K562 (cell line): ENCODE measurements around the gene CLGN. TPM values are rescaled to one million over a fixed set of nuclear protein-coding genes. Genes with fewer than 3 reads are reported as not detected.

Experiments
- ATAC-seq: fragments of 200-7000 bp; cut with Tn5 transposase; 3 replicates; pipeline ENCODE4 v1.9.1; 2020; ENCODE audit warnings: moderate library complexity
- Bru-seq: library from RNA; stranded (reverse); fragments of 400-500 nt; gene quantifications from one replicate; lab custom pipeline; 2021; lab: Mats Ljungman, UMichigan
- BruChase-seq, 2 experiments: library from RNA; stranded (reverse); fragments of 400-500 nt; gene quantifications; one replicate each; lab custom pipeline; 2021; lab: Mats Ljungman, UMichigan
- BruUV-seq: library from RNA; stranded (reverse); fragments of 400-500 nt; replicated peaks from 2 replicates; lab custom pipeline; 2021; lab: Mats Ljungman, UMichigan
- CTCF ChIA-PET: fragments of 300-600 bp; formaldehyde crosslinking; extraction: SDS; loops from one replicate; lab custom pipeline; 2021; ENCODE audit warnings: low intra/inter-chr PET ratio; lab: Yijun Ruan, JAX
- POLR2A ChIA-PET: fragments of 300-600, 350-650 bp; sonication (Branson Sonifier 250); formaldehyde crosslinking; extraction: SDS; loops from one replicate; lab custom pipeline; 2021; ENCODE audit warnings: antibody characterized with exemption, inconsistent platforms; lab: Yijun Ruan, JAX
- DNase-seq, 4 experiments: peaks; one replicate each; pipeline versions ENCODE4 v3.0.0 to v3.0.0-alpha.2; 2011 to 2018; ENCODE audit warnings: low spot score in 3 of 4, mixed read lengths in 3 of 4; ENCODE audit errors: extremely low read depth in 1 of 4
- FAIRE-seq: peaks from 2 replicates; lab custom pipeline; 2011; peaks lifted over from hg19 to GRCh38; lab: Jason Lieb, UNC
- H2AFZ ChIP-seq: 2 replicates; pipeline ENCODE4 v1.6.0; 2011; ENCODE audit warnings: low read depth, low read length, control low read depth, inconsistent platforms
- H3K27ac ChIP-seq: fragments of 200-600 bp; 3 replicates; pipeline ENCODE4 v1.8.0; 2011; ENCODE audit warnings: low read depth, mild to moderate bottlenecking, control low read depth, inconsistent platforms, low read length, moderate library complexity, mixed read lengths; ENCODE audit errors: extremely low read depth
- H3K27me3 ChIP-seq, 2 experiments: fragments of 300-600 bp in 1 of 2; 2 replicates in 1 of 2; 3 replicates in 1 of 2; pipeline versions ENCODE4 v1.6.0 to v1.8.0; 2011; ENCODE audit warnings: inconsistent platforms in 2 of 2, low read length in 2 of 2, mild to moderate bottlenecking in 1 of 2, mixed read lengths in 1 of 2, moderate library complexity in 1 of 2; ENCODE audit not compliant: control insufficient read depth in 2 of 2, insufficient read depth in 2 of 2
- H3K36me3 ChIP-seq: fragments of 300-600 bp; 3 replicates; pipeline ENCODE4 v1.8.0; 2011; ENCODE audit warnings: mild to moderate bottlenecking, low read length, inconsistent platforms; ENCODE audit not compliant: control insufficient read depth, insufficient read depth
- H3K4me1 ChIP-seq, 2 experiments: fragments of 200-600 bp in 1 of 2; replicated peaks in 1 of 2; 2 replicates in 1 of 2; 3 replicates in 1 of 2; pipeline versions ENCODE4 v1.5.1 to v1.8.0; 2011; ENCODE audit warnings: inconsistent platforms in 2 of 2, low read length in 2 of 2, mild to moderate bottlenecking in 1 of 2, mixed read lengths in 1 of 2, moderate library complexity in 1 of 2; ENCODE audit not compliant: control insufficient read depth in 2 of 2, insufficient read depth in 2 of 2
- H3K4me2 ChIP-seq: 2 replicates; pipeline ENCODE4 v1.6.1; 2011; ENCODE audit warnings: low read length, control low read depth, inconsistent platforms, mixed read lengths; ENCODE audit not compliant: insufficient read depth
- H3K4me3 ChIP-seq: fragments of 200-600 bp; sonication (generic), shearing (Covaris generic); 2 replicates; pipeline ENCODE4 v1.5.1; 2016; ENCODE audit warnings: control low read depth, inconsistent platforms
- H3K79me2 ChIP-seq: fragments of 200-600 bp; 3 replicates; pipeline ENCODE4 v1.8.0; 2011; ENCODE audit warnings: low read length, inconsistent platforms; ENCODE audit not compliant: control insufficient read depth, insufficient read depth
- H3K9ac ChIP-seq, 2 experiments: 2 replicates each; pipeline versions ENCODE4 v1.6.0 to v1.6.1; 2011; ENCODE audit warnings: low read depth in 2 of 2, low read length in 2 of 2, control low read depth in 1 of 2, inconsistent platforms in 1 of 2, mild to moderate bottlenecking in 1 of 2, mixed read lengths in 1 of 2; ENCODE audit not compliant: insufficient read depth in 1 of 2
- H3K9me1 ChIP-seq: one replicate; pipeline ENCODE4 v1.6.0; 2011; ENCODE audit warnings: inconsistent platforms, mild to moderate bottlenecking, low read length, moderate library complexity; ENCODE audit not compliant: control insufficient read depth, insufficient read depth
- H3K9me3 ChIP-seq: replicated peaks from 2 replicates; pipeline ENCODE4 v1.5.1; 2011; ENCODE audit warnings: low read depth, low read length, inconsistent platforms; ENCODE audit not compliant: control insufficient read depth, insufficient read depth
- H4K20me1 ChIP-seq: replicated peaks from 2 replicates; pipeline ENCODE4 v1.6.1; 2011; ENCODE audit warnings: low read length, inconsistent platforms, mixed read lengths; ENCODE audit not compliant: control insufficient read depth, insufficient read depth
- ADNP ChIP-seq: fragments of 200-800 bp; sonication (Bioruptor generic); IDR thresholded peaks from 2 replicates; pipeline ENCODE4 v1.6.1; 2016; ENCODE audit warnings: missing genetic modification characterization, missing compliant biosample characterization
- CBX3 ChIP-seq, 2 experiments: IDR thresholded peaks; 1 replicate in 1 of 2; 2 replicates in 1 of 2; pipeline ENCODE4 v1.6.1; 2012; ENCODE audit warnings: inconsistent platforms in 2 of 2, low read length in 2 of 2, borderline replicate concordance in 1 of 2, control low read depth in 1 of 2
- HDAC2 ChIP-seq: fragments of 450-650 bp; IDR thresholded peaks from 2 replicates; pipeline ENCODE4 v1.6.1; 2016; ENCODE audit warnings: mild to moderate bottlenecking
- HMG20B ChIP-seq: fragments of 250-450 bp; sonication (Bioruptor Pico); IDR thresholded peaks from 2 replicates; pipeline ENCODE4 v1.5.0; 2021; ENCODE audit warnings: mild to moderate bottlenecking
- KLF1 ChIP-seq: fragments of 450-650 bp; IDR thresholded peaks from 2 replicates; pipeline ENCODE4 v1.6.1; 2016; ENCODE audit warnings: missing genetic modification characterization, missing compliant biosample characterization
- MAZ ChIP-seq, 2 experiments: fragments of 450-650 bp in 1 of 2; sonication (generic) in 1 of 2; formaldehyde crosslinking; IDR thresholded peaks in 1 of 2; conservative IDR thresholded peaks in 1 of 2; 2 replicates each; pipeline versions ENCODE4 v1.4.0 to v1.5.0; 2020; ENCODE audit warnings: mild to moderate bottlenecking in 1 of 2, missing genetic modification reagents in 1 of 2
- NCOR1 ChIP-seq: fragments of 450-650 bp; IDR thresholded peaks from 2 replicates; pipeline ENCODE4 v1.6.1; 2016; ENCODE audit warnings: mild to moderate bottlenecking, moderate library complexity
- NFATC3 ChIP-seq: fragments of 450-650 bp; IDR thresholded peaks from 2 replicates; pipeline ENCODE4 v1.6.1; 2017; ENCODE audit warnings: mild to moderate bottlenecking
- NR2C2 ChIP-seq, 2 experiments: fragments of 200-800 bp in 1 of 2; sonication (Bioruptor generic) in 1 of 2; sonication (generic) in 1 of 2; formaldehyde crosslinking in 1 of 2; IDR thresholded peaks; 2 replicates each; pipeline versions ENCODE4 v1.6.1 to v1.8.0; 2016 to 2022; ENCODE audit warnings: mild to moderate bottlenecking in 1 of 2, missing compliant biosample characterization in 1 of 2, missing genetic modification characterization in 1 of 2, missing genetic modification reagents in 1 of 2
- RBM39 ChIP-seq: fragments of 200-400 bp; formaldehyde crosslinking; optimal IDR thresholded peaks from 2 replicates; pipeline ENCODE3; 2018; ENCODE audit warnings: low read depth, low read length
- SMAD1 ChIP-seq: fragments of 150-350 bp; IDR thresholded peaks from 2 replicates; pipeline ENCODE4 v1.6.1; 2014; ENCODE audit warnings: low read length, low read depth; ENCODE audit not compliant: partially characterized antibody
- TBP ChIP-seq: optimal IDR thresholded peaks from 2 replicates; pipeline ENCODE3; 2011; ENCODE audit warnings: low read depth, low read length, improper control_type of control experiment
- WGBS: fragments of 100-300 bp; shearing (Covaris generic); methylation state at CpG from one replicate; pipeline ENCODE4 v1.1.6; 2016; ENCODE audit warnings: low coverage, mixed read lengths; ENCODE audit not compliant: insufficient coverage; ENCODE audit errors: missing lambda C conversion rate; 5-methylcytosine and 5-hydroxymethylcytosine counted together
- in situ Hi-C: fragments of 300-500 bp; cut with MboI; formaldehyde crosslinking; loops from 4 replicates; pipeline ENCODE4 v1.15.0; 2018; ENCODE audit warnings: inconsistent platforms, mixed read lengths
- intact Hi-C: fragments of 100-400 bp; cut with micrococcal nuclease; formaldehyde crosslinking; loops from 2 replicates; pipeline ENCODE4 v1.14.2; 2022
- long read RNA-seq, 3 experiments: library from polyadenylated mRNA in 2 of 3; library from RNA in 1 of 3; unstranded in 2 of 3; stranded (forward) in 1 of 3; transcript quantifications; one replicate each; pipeline ENCODE4 v2.0.0, GENCODE V29; 2019 to 2022
- polyA minus RNA-seq, 3 experiments: library from RNA; depleted of rRNA, polyadenylated mRNA; stranded (reverse); fragments of >200 nt; gene quantifications; 2 replicates each; pipeline ENCODE4 v1.2.3, GENCODE V29; 2011
- polyA plus RNA-seq, 8 experiments: library from polyadenylated mRNA; depleted of rRNA in 4 of 8; stranded (reverse) in 5 of 8; unstranded in 3 of 8; fragments of >200 nt; fragmentation: Nextera tagmentation in 2 of 8; fragmentation: Illumina TruSeq in 1 of 8; extraction: Ambion mirVana in 2 of 8; extraction: Trizol in 1 of 8; gene quantifications; 2 replicates each; pipeline versions ENCODE4 v1.2.1 to v1.2.3, GENCODE V29; 2011 to 2014; ENCODE audit warnings: inconsistent platforms in 1 of 8, missing spikeins in 1 of 8
- total RNA-seq, 7 experiments: library from RNA; depleted of rRNA in 6 of 7; stranded (reverse); fragments of >200 nt in 6 of 7; fragmentation: Illumina TruSeq in 2 of 7; extraction: Trizol in 2 of 7; gene quantifications; 2 replicates each; pipeline versions ENCODE4 v1.2.1 to v1.2.3, GENCODE V29; 2011 to 2021; ENCODE audit warnings: low replicate concordance in 1 of 7

CLGN gene
- total RNA-seq (2011; cell fraction: chromatin; rRNA removed; ENCODE audit: low replicate concordance): 0.60 TPM in 1 of 2 replicates, not detected in the other
- 0.17 and 0.26 TPM in 2 replicates for total RNA-seq (2011; cell fraction: nucleolus; rRNA removed)
- 0.31 and 0.37 TPM in 2 replicates for total RNA-seq (2011; cell fraction: nucleoplasm; rRNA removed)
- total RNA-seq (2014; rRNA removed) (1.9 TPM in 2 replicates), total RNA-seq (2014; rRNA removed; fragmentation: Illumina TruSeq; extraction: Trizol) (3.5 and 3.6 TPM in 2 replicates), total RNA-seq (2015; rRNA removed; fragmentation: Illumina TruSeq; extraction: Trizol) (2.6 and 3.2 TPM in 2 replicates), total RNA-seq (2021) (2.2 and 2.7 TPM in 2 replicates), polyA plus RNA-seq (2011; rRNA removed) (0.11 and 0.22 TPM in 2 replicates), polyA plus RNA-seq (2014; fragmentation: Illumina TruSeq; extraction: Trizol) (3.0 and 3.4 TPM in 2 replicates), polyA plus RNA-seq (2014; fragmentation: Nextera tagmentation; extraction: Ambion mirVana) (1 to 10 TPM; 2.7 to 2.8 TPM), polyA plus RNA-seq (2014; rRNA removed) (2.3 and 2.9 TPM in 2 replicates), polyA minus RNA-seq (2011; rRNA and poly(A)+ RNA removed) (0.14 TPM in 1 of 2 replicates, not detected in the other), Bru-seq, nascent RNA (percentile 37 among the genes with signal in this experiment), BruChase-seq, experiment 1, labeled RNA remaining after a 2-hour chase (percentile 43 among the genes with signal in this experiment), BruChase-seq, experiment 2, labeled RNA remaining after a 6-hour chase (percentile 44 among the genes with signal in this experiment)
- 0.01 and 0.03 TPM in 2 replicates for polyA plus RNA-seq (2011; cell fraction: cytosol; rRNA removed)
- polyA plus RNA-seq (2011; cell fraction: nucleus; rRNA removed): not detected in 2 replicates
- polyA plus RNA-seq (2012): 2.1 and 19.5 TPM in 2 replicates
- not detected in 2 replicates for polyA minus RNA-seq (2011; cell fraction: cytosol; rRNA and poly(A)+ RNA removed)
- polyA minus RNA-seq (2011; cell fraction: nucleus; rRNA and poly(A)+ RNA removed): not detected in 2 replicates
- long read RNA-seq, experiment 1, partial matches to known transcripts: 0 of 1 reads
- long read RNA-seq, experiment 1, other reads (novel, unspliced or antisense): 0 of 1 reads
- long read RNA-seq, experiment 2: 0 reads
- long read RNA-seq, experiment 3, partial matches to known transcripts: 1 of 1 reads
- long read RNA-seq, experiment 3, other reads (novel, unspliced or antisense): 0 of 1 reads

- peak within 1 kb of the TSS; percentile 34; the same call in 2 of the 3 replicates for H3K27ac ChIP-seq
- POLR2A ChIA-PET: interaction anchor here (0.7 to 1.5 kb wide), 2 partner anchors 54 to 249 kb away, joined by 4 to 6 read pairs; partner anchors contain the start of gene SCOC
- TF ChIP-seq CBX3 (IDR thresholded peaks at IDR 0.05; ENCODE audit: borderline replicate concordance in 1 of 2, low read length in 2 of 2): no peak; a peak in 1 of 3 replicates
- no peak for TF ChIP-seq ADNP (tag)
- peak in 1 of 2 experiments; percentile 39; a peak in 3 of 4 replicates for TF ChIP-seq MAZ (CRISPR knock-in tag; conservative IDR thresholded peaks at IDR 0.05 in 1 of 2, IDR thresholded peaks at IDR 0.05 in 1 of 2)
- 0 out of 2 replicates have a peak, but pooled peaks have one; percentile 25 for TF ChIP-seq HMG20B (CRISPR knock-in tag)
- peak; percentile 57; the same call in 1 of the 2 replicates for TF ChIP-seq NR2C2 (CRISPR knock-in tag; IDR thresholded peaks at IDR 0.05)
- TF ChIP-seq NR2C2 (tag; IDR thresholded peaks at IDR 0.05): no peak
- TF ChIP-seq NFATC3: no peak
- no peak for TF ChIP-seq NCOR1
- TF ChIP-seq TBP: no peak
- TF ChIP-seq HDAC2: no peak
- TF ChIP-seq RBM39: no peak
- TF ChIP-seq SMAD1: no peak
- TF ChIP-seq KLF1 (tag): no peak
These were observed at the start of gene CLGN for GRCh38 chr4:140427106-140427918. CLGN (minus strand) TSS chr4:140427648; CDS start chr4:140413078, 14,570 bp downstream.

More at GRCh38 chr4:140427106-140427918, at the start of gene CLGN:
- no peaks in the 10 kb centered on the region for H3K9me1 ChIP-seq
- H3K36me3 ChIP-seq: no peaks in the 10 kb centered on the region
- intact Hi-C loops: loop anchor here (5.0 kb wide), 1 partner anchor 95 kb away; the partner anchor contains the start of gene ELMOD2
- H3K4me3 ChIP-seq: peak within 1 kb of the TSS; percentile 59
- BruUV-seq: no TSS peak
- CTCF ChIA-PET: interaction anchor here (0.6 to 1.2 kb wide), 2 partner anchors 66 to 67 kb away, joined by 4 to 5 read pairs; no protein-coding TSS in a partner anchor
- H3K4me1 ChIP-seq: peaks cover 8 to 13% of the 10 kb centered on the region in 2 experiments; a peak in 4 of 5 replicates
- peak within 1 kb of the TSS; percentile 92 for H3K4me2 ChIP-seq
- no peaks in the 10 kb centered on the region for H4K20me1 ChIP-seq
- 1% methylated on average over 58 of the region's 73 CpGs for WGBS
- H3K9ac ChIP-seq: peak within 1 kb of the TSS; percentile 50 to 91
- H3K9me3 ChIP-seq: no peaks in the 10 kb centered on the region
- H2AFZ ChIP-seq: peak within 1 kb of the TSS; percentile 97
- no peaks in the 10 kb centered on the region for H3K79me2 ChIP-seq
- ATAC-seq (peak; percentile 97), FAIRE-seq (no peak), DNase-seq (peak; percentile 49 to 86 (median 72))
- no peaks in the 10 kb centered on the region for H3K27me3 ChIP-seq
- in situ Hi-C loops: no loop called here
